Tibial nerve (tissue), 3 donors: ENCODE results near the gene COL4A3.

Source experiments
- CTCF ChIP-seq, 5 experiments: fragments of 200-600 bp in 3 of 5; fragments of 450-650 bp in 2 of 5; sonication (generic) in 3 of 5; IDR thresholded peaks; one replicate each; pipeline ENCODE4 v1.5.1; 2016 to 2019; ENCODE audit warnings: antibody characterized with exemption in 5 of 5, mild to moderate bottlenecking in 3 of 5, moderate library complexity in 2 of 5
- POLR2A ChIP-seq, 2 donors: fragments of 450-650 bp; IDR thresholded peaks; one replicate each; pipeline ENCODE4 v1.6.1; 2017; ENCODE audit warnings: antibody characterized with exemption in 2 of 2, mild to moderate bottlenecking in 2 of 2, moderate library complexity in 2 of 2

GRCh38 chr2:227337442-227337841, 173.0 kb downstream of the COL4A3 start:
- no peak for TF ChIP-seq POLR2A (IDR thresholded peaks at IDR 0.05)
- TF ChIP-seq CTCF (IDR thresholded peaks at IDR 0.05) = no peak
